ENCODE measurements around the gene KCNJ1.

The KCNJ1 gene

GRCh38 chr11:128901653-128902514, 34.8 kb upstream of the KCNJ1 start:
- FAIRE-seq = no peak
- DNase-seq (ENCODE audit: low spot score) = no peak

GRCh38 chr11:128900468-128900867, 33.4 kb upstream of the KCNJ1 start:
- DNase-seq (ENCODE audit: low spot score) (no peak), FAIRE-seq (no peak)

- no peak for FAIRE-seq
- no peak for DNase-seq (ENCODE audit: low spot score)
These were observed 31.7 kb upstream of the KCNJ1 start for GRCh38 chr11:128898580-128899344.

GRCh38 chr11:128897826-128898225, 30.7 kb upstream of the KCNJ1 start:
- DNase-seq (ENCODE audit: low spot score) = no peak
- FAIRE-seq = no peak

- no peak for DNase-seq (ENCODE audit: low spot score)
- FAIRE-seq = no peak
These were observed 29.3 kb upstream of the KCNJ1 start for GRCh38 chr11:128896356-128896755.

- FAIRE-seq = no peak
- DNase-seq (ENCODE audit: low spot score) = no peak
These were observed 28.4 kb upstream of the KCNJ1 start for GRCh38 chr11:128895526-128895925.

- DNase-seq (ENCODE audit: low spot score) (no peak), FAIRE-seq (no peak)
These were observed 27.6 kb upstream of the KCNJ1 start for GRCh38 chr11:128894685-128895084.

- FAIRE-seq (no peak), DNase-seq (ENCODE audit: low spot score) (no peak)
These were observed 27.2 kb upstream of the KCNJ1 start for GRCh38 chr11:128894286-128894681.

- FAIRE-seq = no peak
- no peak for DNase-seq (ENCODE audit: low spot score)
These were observed 26.6 kb upstream of the KCNJ1 start for GRCh38 chr11:128893578-128894285.

GRCh38 chr11:128892866-128893565, 25.9 kb upstream of the KCNJ1 start:
- no peak for FAIRE-seq

GRCh38 chr11:128891913-128892398, 24.9 kb upstream of the KCNJ1 start:
- DNase-seq (ENCODE audit: low spot score) (no peak), FAIRE-seq (no peak)

More at GRCh38 chr11:128892866-128893565, 25.9 kb upstream of the KCNJ1 start:
- DNase-seq (ENCODE audit: low spot score) = no peak

- DNase-seq (ENCODE audit: low spot score) = no peak
These were observed 23.7 kb upstream of the KCNJ1 start, which contains the start of gene KCNJ5 for GRCh38 chr11:128890543-128891368. TSS of gene KCNJ5 (plus strand) at chr11:128891356. CDS start at chr11:128911274, 19,918 bp downstream.

GRCh38 chr11:128890216-128890542, 23.1 kb upstream of the KCNJ1 start:
- FAIRE-seq (no peak), DNase-seq (ENCODE audit: low spot score) (no peak)

More at GRCh38 chr11:128890543-128891368, 23.7 kb upstream of the KCNJ1 start, which contains the start of gene KCNJ5:
- FAIRE-seq = no peak

- DNase-seq (ENCODE audit: low spot score) = no peak
These were observed 22.6 kb upstream of the KCNJ1 start for GRCh38 chr11:128889657-128890213.

GRCh38 chr11:128888034-128888985, 21.2 kb upstream of the KCNJ1 start:
- FAIRE-seq = no peak
- DNase-seq (ENCODE audit: low spot score) = no peak

More at GRCh38 chr11:128889657-128890213, 22.6 kb upstream of the KCNJ1 start:
- no peak for FAIRE-seq

GRCh38 chr11:128886406-128887124, 19.5 kb upstream of the KCNJ1 start:
- DNase-seq (ENCODE audit: low spot score) (no peak), FAIRE-seq (no peak)

- peak; percentile 14 for FAIRE-seq
- peak; percentile 24 for DNase-seq (ENCODE audit: low spot score)
These were observed 17.7 kb upstream of the KCNJ1 start for GRCh38 chr11:128884703-128885338.

Measured in RCC 7860 (cell line).